HG02870 (cell line): ENCODE measurements around the gene MACROD2.

Experiments used
- ATAC-seq: cut with Tn5 transposase; IDR thresholded peaks from one replicate; pipeline ENCODE4 v1.9.1; 2021; ENCODE audit warnings: mild to moderate bottlenecking, moderate library complexity; ENCODE audit not compliant: unreplicated experiment

Gene MACROD2

GRCh38 chr20:15576411-15576810 lies 1581.1 kb downstream of the MACROD2 start:
- no peak for ATAC-seq

GRCh38 chr20:15578113-15578512 lies 1582.8 kb downstream of the MACROD2 start:
- ATAC-seq, result no peak

- no peak for ATAC-seq
These were observed 1584.4 kb downstream of the MACROD2 start for GRCh38 chr20:15579688-15580087.

GRCh38 chr20:15582146-15582760 lies 1586.9 kb downstream of the MACROD2 start:
- ATAC-seq, result no peak

GRCh38 chr20:15584507-15584906 lies 1589.2 kb downstream of the MACROD2 start:
- ATAC-seq, result no peak

GRCh38 chr20:15593081-15593480 lies 1597.8 kb downstream of the MACROD2 start:
- no peak for ATAC-seq

- ATAC-seq, result no peak
These were observed 1598.9 kb downstream of the MACROD2 start for GRCh38 chr20:15594158-15594695.

- ATAC-seq, result no peak
These were observed 1601.0 kb downstream of the MACROD2 start for GRCh38 chr20:15596220-15596890.

GRCh38 chr20:15597306-15597705 lies 1602.0 kb downstream of the MACROD2 start:
- ATAC-seq, result no peak

- ATAC-seq, result no peak
These were observed 1604.6 kb downstream of the MACROD2 start for GRCh38 chr20:15599961-15600360.

- no peak for ATAC-seq
These were observed 1605.2 kb downstream of the MACROD2 start for GRCh38 chr20:15600565-15600964.

- no peak for ATAC-seq
These were observed 1608.2 kb downstream of the MACROD2 start for GRCh38 chr20:15603506-15603905.

- no peak for ATAC-seq
These were observed 1608.9 kb downstream of the MACROD2 start for GRCh38 chr20:15603978-15604805.

GRCh38 chr20:15609921-15610320 lies 1614.6 kb downstream of the MACROD2 start:
- no peak for ATAC-seq

- ATAC-seq, result peak; percentile 92
These were observed 1615.5 kb downstream of the MACROD2 start for GRCh38 chr20:15610787-15611186.

- no peak for ATAC-seq
These were observed 1616.2 kb downstream of the MACROD2 start for GRCh38 chr20:15611541-15611940.

- no peak for ATAC-seq
These were observed 1616.9 kb downstream of the MACROD2 start for GRCh38 chr20:15612198-15612597.

- no peak for ATAC-seq
These were observed 1617.5 kb downstream of the MACROD2 start for GRCh38 chr20:15612769-15613168.

GRCh38 chr20:15613530-15613929 lies 1618.2 kb downstream of the MACROD2 start:
- ATAC-seq, result no peak

- ATAC-seq, result no peak
These were observed 1621.3 kb downstream of the MACROD2 start for GRCh38 chr20:15616626-15617025.

GRCh38 chr20:15618110-15618509 lies 1622.8 kb downstream of the MACROD2 start:
- ATAC-seq, result no peak

- no peak for ATAC-seq
These were observed 1623.6 kb downstream of the MACROD2 start for GRCh38 chr20:15618912-15619311.
